NCI-H460 (cell line): ENCODE results near the gene SH3GLB2. TPM values are rescaled to one million over a fixed set of nuclear protein-coding genes. Genes with fewer than 3 reads are reported as not detected.
A peak's percentile ranks its signal among the peaks of the same experiment; 100 is the strongest.
"Not testable (repeated sequence)": the region's sequence is repeated elsewhere in the genome, so short reads cannot be mapped to it uniquely, and the experiment has no call there.

Experiments used
- DNase-seq: peaks from one replicate; pipeline ENCODE4 v3.0.0-alpha.2; 2016; ENCODE audit warnings: low read depth; ENCODE audit errors: extremely low read depth
- total RNA-seq: library from RNA; depleted of rRNA; stranded (reverse); fragments of >200 nt; shearing (Covaris generic); gene quantifications from 2 replicates; pipeline ENCODE4 v1.2.3, GENCODE V29; 2014

Gene SH3GLB2
- total RNA-seq, 1 experiment from 2014 or later = 26.9 TPM

GRCh38 chr9:129054163-129054851, 26.2 kb upstream of the SH3GLB2 start:
- no peak for DNase-seq

DNA sequence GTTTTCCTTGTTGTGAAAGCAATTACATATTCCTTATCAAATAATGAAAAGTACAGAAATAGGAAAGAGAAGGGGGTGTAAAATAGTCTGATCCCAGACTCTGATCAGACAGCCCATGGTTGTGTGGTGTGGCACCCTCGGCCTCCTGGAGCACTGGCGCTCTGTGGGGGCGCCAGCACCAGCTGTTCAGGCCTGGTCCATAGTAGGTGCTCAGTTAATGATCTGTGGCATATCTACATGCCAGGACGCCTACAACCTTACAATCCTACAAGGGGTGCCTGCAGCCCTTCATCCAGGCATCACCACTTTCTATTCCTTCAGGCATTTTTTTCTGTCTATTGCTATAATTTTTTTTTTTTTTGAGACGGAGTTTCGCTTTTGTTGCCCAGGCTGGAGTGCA, 24.9 kb upstream of the SH3GLB2 start:
- no peak for DNase-seq

DNA sequence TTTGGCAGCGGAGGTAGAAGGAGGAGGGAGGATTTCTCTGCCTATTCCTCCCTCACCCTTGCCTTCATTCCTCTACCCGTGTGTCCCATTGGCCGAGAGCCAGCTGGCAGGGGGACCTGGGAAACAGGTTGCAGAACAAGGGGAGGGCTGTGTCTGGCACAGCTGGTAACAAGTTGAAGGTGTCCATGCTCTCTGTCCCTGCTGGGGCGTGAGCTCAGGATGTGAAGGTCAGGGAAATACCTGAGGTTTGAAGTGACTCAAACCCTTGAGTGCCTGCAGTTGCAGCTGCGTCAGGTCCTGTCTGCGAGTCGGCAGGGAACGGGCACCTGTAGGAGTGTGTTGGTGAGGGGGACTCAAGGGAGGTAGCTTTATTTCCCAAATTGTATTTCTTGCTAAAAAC, 24.5 kb upstream of the SH3GLB2 start:
- no peak for DNase-seq

GRCh38 chr9:129042016-129042415, 13.9 kb upstream of the SH3GLB2 start:
- DNase-seq = no peak

DNA sequence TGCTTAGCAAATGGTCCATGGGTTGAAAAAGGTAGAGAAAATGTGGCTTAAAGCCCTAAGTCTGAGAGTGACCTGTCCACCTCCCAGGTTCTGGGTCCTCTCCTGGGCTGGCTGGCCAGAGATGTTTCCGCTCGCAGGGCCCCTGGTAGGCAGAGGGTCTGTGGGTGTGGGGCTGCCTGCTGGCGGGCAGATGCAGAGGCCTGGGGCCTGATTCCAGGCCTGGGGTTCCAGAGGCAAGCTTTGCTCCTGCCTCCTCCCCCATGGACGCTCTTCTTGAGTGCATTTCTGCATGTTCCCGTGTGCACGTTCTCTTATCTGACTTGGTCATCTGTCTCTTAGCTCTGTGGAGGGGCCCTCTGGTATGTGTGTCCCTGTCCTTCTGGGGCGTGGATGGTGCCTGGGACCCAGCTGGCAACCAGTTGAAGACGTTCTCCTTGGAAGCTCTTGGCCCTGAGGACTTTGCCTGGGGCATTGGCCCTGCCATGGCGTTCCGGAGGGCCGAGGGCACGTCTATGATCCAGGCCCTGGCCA, 12.0 kb upstream of the SH3GLB2 start:
- no peak for DNase-seq

DNA sequence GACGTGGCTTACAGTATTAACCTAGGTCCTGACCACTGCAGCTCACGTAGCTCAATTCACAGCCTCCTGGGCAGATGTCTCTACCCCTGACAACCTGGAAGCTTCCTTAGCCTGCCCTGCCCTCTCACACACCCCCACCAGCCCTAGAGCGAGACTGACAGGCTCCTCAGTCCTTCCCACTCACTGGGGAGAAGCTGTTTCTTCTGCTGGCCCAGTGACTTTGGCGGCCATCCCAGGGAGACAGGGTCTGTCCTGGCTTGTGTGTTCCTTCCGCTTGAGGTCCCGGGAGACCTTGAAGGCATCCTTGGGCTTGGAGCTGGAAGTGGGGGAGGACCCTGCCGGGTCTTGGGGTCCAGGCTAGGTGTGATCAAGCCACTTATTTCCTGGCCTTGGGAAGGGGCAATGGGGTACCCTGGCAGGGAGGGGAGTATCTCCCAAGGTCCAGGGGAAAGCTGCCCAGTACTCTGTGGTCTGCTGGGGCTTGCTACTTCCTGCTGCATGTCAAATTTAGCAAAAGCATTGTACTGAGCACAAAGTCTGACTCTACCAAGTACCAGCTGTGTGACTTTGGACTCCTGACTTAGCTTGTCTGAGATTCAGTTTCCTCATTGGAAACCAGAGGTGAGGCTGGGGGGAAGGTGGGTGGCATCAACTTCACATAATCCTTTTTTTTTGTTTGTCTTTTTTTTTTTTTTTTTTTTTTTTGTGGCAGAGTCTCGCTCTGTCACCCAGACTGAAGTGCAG, 10.2 kb upstream of the SH3GLB2 start:
- DNase-seq = no peak

GRCh38 chr9:129037767-129038098, 9.6 kb upstream of the SH3GLB2 start:
- no peak for DNase-seq

DNA sequence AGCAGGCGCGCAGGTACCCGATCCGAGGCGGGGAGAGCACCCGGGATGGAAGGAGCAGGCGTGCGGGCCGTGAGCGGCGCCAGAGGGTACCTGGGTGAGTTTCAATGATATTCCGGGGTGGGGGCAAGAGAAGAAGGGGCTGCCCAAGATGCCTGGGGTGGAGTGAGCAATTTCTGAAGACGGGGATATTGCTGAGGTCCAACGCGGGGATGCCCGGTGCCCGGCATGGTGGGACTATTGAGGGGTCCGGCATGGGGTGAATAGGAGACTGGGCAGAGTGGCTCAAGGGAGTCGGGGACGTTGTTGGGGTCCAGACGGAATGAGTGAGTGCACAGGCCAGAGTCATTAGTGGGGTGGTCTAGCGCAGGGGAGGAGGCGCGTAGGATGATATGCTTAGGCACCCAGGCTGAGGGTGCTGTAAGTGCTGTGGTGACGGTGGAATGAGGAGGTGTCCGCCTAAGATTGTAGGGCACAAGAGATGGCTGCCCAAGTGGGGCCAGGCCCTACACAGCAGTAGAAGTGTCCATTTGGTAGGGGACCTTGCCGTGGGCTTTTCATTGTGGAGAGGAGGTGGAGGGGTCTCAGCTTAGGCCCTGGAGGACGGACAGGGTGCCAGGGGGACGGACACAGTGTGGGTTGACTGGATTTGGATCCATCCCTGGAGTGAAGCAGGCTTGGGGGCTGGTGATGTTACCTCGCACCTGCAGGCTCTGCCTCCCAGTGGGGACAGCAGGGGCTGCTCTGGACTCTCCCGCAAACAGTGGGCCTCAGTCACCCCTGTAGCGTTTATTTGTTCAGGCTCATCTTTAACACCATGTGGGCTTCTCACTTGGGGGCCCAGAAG, 9.0 kb upstream of the SH3GLB2 start:
- DNase-seq = no peak

- peak; percentile 99 for DNase-seq
Observed at GRCh38 chr9:129036241-129036922, 8.3 kb upstream of the SH3GLB2 start, which contains the start of gene MIGA2. MIGA2 (plus strand) TSS chr9:129036626; CDS start chr9:129040595, 3,969 bp downstream.

GRCh38 chr9:129035838-129036237, 7.7 kb upstream of the SH3GLB2 start:
- DNase-seq = not testable (repeated sequence)

- no peak for DNase-seq
Observed at GRCh38 chr9:129033216-129033615, 5.1 kb upstream of the SH3GLB2 start.

DNA sequence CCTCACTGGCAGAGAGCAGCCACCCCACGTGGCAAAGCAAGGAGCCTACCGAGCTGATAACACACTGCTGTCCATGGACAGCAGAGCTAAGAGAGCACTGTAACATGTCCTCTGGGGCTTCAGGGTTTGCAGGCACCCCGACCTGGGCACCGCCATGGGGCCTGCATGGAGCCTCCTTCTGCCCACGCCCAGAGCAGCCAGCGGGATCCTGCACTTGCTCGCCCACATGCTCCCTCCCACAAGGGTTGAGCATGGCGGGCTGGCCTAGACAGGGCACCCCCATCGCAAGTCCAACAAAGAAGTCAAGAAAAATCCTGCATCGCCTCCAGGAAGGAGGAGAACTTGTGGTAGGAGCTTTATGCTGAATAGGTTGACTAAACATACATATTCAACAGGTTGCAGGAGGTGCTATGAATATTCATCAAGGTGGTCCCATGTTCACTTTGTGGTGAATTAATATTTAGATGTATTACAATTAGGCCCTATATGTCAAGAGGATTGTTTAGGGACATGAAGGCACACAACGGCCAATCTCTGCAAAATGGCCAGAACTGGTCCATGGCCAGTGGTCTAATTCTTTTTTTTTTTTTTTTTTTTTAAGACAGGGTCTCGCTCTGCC, 4.5 kb upstream of the SH3GLB2 start:
- DNase-seq = no peak

- no peak for DNase-seq
Observed at GRCh38 chr9:129031514-129031913, 3.4 kb upstream of the SH3GLB2 start.

- no peak for DNase-seq
Observed at GRCh38 chr9:129030191-129030590, 2.1 kb upstream of the SH3GLB2 start.

- no peak for DNase-seq
Observed at GRCh38 chr9:129027685-129028191, 393 bp downstream of the SH3GLB2 start.

GRCh38 chr9:129027224-129027684, 877 bp downstream of the SH3GLB2 start:
- no peak for DNase-seq

DNA sequence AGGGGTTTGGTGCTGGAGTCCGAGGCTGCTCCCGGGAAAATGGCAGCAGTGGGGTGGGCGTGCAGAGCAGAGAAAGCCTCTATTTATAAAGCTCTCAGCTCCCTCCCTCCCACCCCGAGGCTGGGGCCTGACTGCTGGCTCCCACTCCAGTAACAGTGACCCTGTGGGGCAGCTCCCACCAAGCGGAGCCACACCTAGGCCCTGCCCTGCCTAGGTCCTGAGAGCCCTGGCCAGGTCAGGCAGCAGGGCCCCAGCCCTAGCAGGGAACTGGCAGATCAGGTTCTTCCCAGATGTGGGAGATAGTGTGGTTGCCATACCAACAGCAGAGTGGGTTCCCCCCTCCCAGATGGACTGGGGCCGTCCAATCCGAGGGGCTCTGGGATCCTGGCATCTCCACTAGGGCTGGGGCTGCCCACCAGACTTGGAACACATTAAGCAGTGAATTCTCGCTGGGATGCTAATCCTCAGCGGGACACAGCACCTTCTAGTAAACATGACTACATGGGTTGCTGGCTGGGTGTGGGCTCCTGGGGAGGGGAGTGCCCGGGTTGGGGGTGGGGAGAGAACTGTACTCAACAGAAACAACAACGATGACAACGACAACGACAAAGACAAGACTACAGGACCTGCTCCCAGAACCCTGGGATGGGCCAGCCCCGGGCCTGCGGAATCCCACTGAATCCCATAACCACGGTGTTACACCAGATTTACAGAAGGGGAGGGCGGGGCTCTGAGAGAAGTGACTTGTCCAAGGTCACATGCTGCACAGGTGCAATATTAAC, 1.5 kb downstream of the SH3GLB2 start:
- DNase-seq = peak; percentile 45

- no peak for DNase-seq
Observed at GRCh38 chr9:129023908-129024233, 4.3 kb downstream of the SH3GLB2 start.
